GM21825 (cell line): ENCODE results near the gene CDKN1C.

Experiments used
- ATAC-seq: cut with Tn5 transposase; IDR thresholded peaks from one replicate; pipeline ENCODE4 v1.9.1; 2021; ENCODE audit warnings: mild to moderate bottlenecking, moderate library complexity; ENCODE audit not compliant: unreplicated experiment

Gene CDKN1C

DNA sequence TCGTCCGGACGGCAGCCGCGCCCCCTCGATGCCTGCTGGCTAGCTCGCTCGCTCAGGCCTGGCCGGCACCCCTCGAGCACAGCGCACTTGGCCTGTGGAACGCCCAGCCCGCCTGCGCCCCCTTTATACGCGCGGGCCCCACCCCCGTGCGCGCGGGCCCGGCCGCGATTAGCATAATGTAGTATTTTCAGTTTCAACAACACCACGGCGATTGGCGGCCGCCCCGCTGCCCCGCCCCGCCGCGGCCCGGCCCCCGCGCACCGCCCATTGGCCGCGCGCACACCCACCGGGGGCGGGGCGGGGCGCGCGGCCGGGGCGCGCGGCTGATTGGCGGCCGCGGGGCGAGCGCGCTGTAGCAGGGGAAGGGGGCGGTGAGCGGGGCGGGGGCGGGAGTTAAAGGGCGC, at the start of gene CDKN1C:
Gene CDKN1C, minus strand, starts transcription at position 98 of the 404 bp plus-strand sequence. CDS start 319 bp downstream, outside the sequence.
- peak; percentile 62 for ATAC-seq

DNA sequence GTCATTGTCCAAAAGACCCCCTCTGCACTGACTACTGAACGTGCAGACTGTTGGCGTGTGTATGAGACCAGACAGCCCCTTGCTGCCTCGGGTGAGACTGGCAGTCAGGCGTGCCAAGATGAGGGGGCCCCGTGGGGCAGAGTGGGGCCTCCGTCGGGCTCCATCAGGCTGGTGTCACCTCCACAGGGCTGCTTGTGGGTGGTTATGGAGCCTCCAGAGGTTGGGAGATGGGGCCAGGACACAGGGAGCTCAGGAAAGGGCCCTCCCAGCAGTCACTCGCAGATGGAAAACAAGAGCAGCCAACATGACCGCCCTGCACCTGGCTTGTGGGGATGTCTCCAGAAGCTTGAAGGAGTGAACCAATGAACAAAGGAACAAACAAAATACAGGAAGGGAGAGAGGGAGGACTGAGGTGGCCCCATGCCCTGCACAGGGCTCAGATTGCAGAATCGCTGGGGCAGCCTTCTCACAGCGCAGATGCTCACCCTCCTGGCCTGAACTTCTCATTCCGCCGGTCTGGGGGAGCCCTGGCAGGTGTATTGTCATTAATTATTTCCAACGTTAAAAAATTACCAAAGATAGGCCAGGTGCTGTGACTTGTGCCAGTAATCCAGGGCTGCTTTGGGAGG, 49.1 kb upstream of the CDKN1C start:
- ATAC-seq, result no peak

DNA sequence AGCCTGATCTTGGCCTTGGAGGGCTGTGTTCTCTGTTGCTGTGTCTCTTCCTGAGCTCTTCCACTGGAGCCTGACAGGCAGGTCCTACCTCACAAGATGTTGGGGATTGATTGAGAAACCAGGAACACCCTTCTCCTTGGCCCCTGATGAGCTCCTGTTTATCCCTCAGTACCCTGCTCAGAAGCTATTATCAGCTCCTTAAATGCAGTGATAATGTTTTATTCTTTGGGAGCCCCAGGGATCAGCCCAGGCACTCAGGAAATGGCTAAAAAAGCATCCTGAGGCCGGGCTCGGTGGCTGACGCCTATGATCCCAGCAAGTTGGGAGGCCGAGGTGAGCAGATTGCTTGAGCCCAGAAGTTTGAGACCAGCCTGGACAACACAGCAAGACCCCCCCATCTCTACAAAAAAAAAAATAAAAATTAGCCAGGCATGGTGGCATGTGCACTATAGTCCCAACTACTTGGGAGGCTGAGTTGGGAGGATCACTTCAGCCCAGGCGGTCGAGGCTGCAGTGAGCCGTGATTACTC, 48.5 kb upstream of the CDKN1C start:
- ATAC-seq, result no peak

DNA sequence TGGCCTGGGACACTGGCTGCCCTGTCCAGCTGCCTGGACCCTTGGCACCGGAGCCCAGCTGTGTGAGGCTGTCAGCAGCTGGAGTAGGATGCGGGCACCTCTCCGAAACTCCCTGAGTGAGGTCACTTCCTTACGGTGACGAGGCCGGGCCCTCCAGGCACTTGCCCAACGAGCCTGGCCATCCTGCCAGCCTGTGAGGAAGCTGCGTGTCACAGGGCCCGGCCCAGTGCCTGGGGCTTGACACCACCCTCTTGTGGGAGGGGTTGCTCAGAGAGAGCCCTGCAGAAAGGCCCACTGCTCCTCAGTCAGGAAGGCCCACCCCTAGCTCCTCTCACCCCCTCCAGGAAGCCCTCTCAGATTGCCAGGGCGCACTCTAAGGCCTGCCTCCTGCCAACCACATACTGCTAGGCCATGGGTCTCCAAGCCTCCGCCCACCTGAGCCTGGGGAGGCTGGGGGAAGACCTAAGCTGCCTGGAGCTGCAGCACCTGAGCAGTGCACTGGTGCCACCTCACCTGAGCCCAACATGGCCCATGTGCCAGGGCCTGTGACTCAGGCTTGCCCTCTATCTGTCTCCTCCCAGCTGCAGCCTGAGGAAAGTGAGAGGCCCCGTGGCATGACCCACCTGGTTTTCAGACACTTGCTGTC, 47.9 kb upstream of the CDKN1C start:
- ATAC-seq, result peak; percentile 45

DNA sequence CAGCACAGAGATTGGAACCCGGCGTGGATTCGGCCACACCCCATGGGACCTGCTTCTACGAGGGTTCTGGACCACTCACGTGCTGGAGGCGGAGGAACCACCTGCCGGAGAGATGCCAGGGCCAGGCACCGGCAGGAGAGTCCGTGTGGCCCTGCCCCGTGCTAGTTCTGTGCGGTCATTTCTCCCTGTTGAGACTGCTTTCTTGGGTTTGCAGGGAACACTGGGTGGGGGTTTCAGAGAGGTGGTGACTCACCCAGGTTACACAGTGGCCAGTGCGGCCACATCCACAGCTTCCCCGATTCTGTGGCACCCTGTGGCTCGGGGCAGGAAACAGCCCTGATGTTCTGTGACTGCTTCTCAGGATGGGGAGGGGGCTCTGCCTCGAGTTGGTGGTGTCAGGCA, 47.3 kb upstream of the CDKN1C start:
- no peak for ATAC-seq

DNA sequence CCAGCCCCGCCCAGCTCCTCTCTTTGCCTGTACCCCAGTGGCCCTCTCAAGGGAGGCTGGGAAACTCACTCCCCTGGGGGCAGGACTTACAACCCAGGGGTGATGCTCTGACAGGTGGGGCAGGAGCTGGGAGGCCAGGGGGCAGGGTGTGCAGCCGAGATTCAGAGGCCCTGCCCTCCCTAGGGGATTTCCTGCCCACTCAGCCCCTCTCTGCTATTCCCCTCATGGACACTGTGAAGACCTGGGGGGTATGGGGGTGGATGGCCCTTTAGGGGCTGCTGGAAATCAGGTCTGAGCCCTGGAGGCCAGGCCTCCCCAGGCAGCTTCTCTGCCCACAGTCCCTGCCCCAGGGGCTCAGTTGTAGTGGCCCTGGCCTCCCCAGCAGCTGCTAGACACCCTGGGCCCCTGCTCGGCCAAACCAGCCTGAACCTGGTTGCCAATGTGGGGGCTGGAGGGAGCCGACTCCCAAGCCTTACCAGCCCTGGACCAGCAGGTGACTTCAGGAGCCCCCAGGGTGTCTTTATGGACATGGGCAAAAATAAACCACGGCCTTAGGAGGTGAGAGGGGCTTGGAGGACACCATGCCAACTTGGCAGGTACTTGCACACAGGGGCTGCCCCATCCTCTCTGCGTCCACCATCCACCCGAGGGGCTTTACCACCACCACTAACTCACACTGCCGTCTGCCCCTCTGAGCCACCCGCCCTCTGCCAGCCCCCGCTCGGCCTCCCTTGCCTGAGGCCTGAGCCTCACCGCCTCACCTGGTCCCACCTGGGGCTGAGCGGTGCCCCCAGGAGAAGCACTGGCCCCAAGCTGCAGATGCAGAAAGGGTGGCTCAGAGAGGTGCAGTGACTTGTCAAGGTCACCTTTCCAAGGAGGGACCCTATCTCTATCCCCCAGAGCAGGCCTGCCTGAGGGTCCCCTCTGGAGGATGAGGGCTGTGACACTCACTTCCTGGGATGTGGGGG, 46.5 kb upstream of the CDKN1C start:
- ATAC-seq, result no peak

DNA sequence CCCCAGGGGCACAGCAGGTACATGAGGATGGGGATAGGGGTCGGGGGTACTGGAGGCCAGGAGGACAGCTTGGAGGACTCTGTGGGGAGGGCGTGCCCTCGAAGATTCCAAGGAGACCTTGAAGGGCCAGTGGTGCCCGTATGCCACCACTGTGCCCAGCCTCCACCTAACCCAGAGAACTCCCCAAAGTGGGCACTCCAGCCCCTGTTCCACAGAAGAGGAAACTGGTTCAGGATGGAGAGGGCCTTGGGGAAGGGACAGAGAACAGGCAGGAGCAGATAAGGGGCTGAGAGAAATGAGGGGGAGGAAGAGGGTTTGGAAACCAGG, 45.8 kb upstream of the CDKN1C start:
- no peak for ATAC-seq

DNA sequence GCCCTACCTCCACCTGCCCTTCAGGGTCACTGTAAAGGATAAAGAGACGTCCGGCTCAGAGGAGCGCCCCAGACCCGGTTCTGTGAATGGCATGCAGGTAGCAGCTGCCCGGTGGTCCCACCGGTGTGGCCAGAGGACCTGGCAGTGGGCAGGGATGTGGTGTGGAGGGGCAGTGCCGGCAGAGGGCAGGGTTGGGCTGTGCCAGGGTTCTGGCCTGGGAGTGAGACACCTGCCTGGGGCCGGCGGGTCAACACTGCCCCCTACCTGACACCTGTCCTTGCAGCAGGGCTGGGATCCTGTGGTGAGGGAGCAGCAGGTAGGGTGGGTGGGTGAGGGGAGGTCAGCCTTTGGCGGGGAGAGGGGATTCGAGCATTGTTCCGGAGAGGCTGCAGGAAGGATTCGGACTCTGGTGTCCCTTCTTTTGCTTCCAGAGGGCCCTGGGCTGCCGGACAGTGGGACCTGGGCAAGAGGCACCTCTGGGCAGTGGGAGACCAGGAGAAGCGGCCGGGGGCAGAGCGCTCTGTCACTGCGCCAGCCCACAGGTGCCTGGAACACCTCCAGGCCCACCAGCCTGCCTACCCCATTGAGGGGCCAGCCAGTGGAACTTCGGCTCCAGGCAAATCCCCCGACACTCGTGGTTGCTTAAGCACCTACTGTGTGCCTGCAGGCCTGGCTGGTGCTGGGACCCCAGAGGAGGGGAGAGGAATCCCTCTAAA, 45.3 kb upstream of the CDKN1C start:
- peak; percentile 34 for ATAC-seq

DNA sequence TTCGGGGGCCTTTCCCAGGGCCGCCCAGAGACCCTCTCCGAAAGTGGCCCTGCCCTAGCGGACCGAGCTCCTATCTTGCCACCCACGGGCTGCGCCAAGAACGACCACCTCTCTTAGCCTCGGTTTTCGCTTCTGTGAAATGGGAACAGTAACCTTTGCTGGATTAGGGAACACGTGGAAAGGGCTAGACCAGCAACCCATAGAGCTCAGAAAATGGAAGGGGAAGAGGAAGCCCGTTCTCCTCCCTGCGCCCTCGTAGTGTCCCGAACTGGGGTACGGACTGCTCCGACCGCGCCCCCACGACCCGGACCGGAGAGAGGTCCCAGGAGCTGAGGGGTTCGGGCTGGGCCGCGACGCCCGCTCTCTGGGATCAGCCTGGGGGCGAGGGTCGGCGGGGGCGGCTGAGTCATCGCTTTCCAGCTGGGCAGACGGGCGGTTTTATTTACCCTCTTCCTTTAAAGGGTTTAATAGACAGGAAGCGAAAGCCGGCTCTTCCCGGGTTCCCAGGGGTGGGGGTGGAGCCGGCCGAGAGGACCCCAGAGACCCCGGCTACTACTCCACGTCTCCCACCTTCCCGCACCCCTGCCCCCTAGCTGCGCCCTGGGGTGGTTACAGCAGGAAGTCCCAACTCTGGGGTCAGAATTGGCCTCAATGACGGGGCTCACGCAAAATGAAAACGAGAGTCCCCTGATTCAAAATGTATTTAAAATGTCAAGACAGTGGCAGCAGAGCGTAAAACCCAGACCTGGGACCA, 44.6 kb upstream of the CDKN1C start:
- ATAC-seq, result peak; percentile 27

DNA sequence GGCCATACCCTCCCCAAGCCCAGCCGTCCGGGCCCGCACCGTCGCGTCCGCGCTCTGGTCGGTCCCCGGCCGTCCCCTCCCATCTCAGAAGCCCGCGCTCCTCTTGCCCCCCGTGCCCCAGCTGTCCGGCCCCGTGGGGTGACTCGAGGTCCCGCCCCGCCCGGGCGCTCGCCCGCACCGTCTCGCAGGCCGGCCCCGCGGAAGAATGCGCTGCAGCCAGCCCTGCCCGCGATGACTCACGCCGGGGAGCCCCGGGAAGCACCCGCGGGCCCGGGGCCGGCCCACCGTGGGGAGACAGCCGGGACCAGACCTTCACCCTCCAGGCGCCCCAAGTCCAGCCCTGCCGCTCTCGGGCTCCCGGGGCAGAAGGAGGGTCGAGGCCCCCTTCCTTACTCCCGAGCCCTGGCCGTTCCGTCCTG, 44.0 kb upstream of the CDKN1C start:
- ATAC-seq, result no peak

DNA sequence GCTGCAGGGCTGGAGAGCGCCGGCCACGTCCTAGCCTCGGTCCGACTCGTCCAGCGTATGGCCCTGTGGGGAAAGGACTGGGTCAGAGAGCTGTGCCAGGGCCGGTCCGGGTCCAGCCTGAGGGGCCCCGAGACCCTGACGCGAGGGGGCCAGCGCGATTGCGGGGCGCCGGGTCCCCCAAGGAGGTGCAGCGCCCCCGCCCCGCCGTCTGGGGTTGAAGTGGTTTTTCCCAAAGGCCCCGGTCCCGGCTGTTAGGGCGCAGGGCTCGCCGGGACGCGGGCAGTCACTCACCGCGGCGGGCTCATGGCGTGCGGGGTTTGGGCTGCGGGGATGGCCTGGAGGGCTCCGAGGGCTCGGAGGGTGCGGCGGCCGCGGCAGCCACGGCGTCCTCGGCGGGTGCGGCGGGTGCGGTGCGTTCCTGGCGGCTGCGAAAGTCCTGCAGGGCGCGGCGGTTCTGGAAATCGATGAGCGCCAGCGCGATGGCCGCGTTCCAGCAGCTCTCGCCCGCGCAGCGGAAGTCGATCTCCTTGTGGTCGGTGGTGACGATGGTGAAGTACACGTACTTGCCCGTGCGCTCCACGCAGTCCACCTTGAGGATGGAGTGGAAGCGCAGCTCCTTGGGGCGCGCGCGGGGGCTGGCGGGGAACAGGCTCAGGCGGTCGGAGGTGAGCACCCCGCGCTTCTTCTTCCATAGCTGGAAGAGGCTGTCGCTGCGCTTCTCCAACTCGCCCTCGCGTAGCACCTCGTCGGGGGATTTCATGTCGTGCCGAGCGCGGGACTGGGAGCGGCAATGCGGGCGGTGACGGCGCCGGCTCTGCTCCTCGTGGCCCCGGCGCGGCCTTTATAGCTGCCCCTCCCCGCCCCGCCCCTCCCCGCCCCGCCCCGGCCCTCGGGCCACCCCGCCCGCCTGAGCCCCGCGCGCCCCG, 43.3 kb upstream of the CDKN1C start, which contains the start of gene PHLDA2:
Gene PHLDA2, minus strand, starts transcription at position 816 of the 926 bp plus-strand sequence. Its CDS starts 56 bp downstream, at position 760.
- no peak for ATAC-seq

DNA sequence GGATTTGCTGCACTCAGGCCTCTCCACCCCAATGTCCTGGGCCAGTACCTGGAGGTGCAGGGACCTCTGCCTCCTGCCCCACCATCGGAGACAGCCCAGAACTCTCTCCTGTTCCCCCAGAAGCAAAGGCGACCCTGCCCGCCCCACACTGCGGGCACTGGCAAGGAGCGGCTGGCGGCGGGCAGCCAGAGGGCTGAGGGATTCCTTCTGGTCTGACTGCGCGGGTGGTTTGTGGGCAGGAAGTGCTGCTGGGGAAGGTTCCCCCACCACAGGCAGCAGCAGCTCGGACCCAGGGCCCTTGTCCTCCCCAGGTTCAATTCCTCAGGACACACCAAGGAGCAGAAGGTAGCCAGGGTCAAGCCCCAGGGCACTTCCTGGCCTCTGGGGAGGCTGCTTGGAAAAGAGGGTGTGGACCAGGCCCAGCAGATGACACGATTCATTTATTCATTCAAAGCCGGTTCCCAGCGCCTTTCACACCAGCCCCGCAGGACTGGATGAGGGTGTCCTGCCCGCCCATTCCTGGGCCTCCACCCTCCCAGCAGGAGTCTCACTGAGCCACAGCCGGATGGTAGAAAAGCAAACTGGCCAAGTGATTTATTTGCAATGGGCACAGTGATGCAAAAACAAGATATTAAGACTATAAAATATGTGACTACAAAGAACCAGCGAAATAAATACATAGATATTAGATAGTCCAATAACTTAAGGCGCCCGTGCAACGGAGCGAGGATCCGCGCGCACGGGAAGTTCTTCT, 42.5 kb upstream of the CDKN1C start:
- no peak for ATAC-seq

DNA sequence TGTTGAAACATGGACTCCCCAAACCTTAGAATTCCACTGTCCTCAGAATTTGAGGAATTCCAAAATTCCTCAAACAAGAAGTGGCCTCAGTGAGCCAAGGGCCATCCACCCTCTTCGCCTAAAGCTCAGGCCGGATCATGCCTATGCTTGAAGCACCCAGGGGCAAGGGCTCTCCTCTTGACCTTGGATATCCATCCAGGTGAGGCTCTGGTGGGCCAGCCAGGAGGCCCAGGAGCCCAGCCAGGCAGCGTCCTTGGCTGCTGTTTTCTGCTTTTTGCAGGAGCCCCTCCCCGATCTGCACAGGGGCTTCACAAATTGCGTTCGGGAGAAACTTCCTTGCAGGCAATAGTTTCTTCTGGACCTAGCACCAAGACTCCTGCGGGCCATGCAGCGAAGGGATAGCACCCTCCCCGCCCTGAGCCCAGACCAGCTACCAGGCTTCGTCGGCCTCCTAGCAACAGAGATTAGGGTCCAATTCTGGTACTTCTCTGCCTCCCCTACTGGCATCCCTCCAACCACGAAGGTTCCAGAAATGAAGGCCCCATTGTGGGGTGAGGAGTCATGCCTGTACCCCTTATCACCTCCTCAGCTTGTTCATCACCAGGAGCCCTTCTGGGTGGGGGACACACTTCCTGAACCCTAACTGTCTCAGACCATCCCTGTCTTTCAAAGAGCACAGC, 41.7 kb upstream of the CDKN1C start:
- no peak for ATAC-seq

DNA sequence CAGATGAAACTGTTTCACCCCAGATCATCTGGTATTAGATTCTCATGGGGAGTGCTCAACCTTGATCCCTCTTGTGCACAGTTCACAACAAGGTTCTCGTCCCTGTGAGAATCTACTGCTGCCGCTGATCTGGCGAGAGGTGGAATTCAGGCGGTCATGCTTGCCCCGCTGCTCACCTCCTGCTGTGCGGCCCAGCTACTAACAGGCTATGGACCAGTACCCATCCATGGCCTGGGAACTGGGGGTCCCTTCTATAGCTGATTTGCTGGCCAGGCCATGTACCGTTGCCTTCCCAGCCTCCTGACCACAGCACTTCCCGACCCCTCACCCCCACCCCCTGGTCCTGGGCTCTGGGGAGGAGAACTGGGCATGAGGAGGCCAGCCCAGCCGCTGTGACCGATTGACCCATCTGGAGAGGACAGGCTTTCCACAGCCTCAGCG, 41.1 kb upstream of the CDKN1C start:
- no peak for ATAC-seq

DNA sequence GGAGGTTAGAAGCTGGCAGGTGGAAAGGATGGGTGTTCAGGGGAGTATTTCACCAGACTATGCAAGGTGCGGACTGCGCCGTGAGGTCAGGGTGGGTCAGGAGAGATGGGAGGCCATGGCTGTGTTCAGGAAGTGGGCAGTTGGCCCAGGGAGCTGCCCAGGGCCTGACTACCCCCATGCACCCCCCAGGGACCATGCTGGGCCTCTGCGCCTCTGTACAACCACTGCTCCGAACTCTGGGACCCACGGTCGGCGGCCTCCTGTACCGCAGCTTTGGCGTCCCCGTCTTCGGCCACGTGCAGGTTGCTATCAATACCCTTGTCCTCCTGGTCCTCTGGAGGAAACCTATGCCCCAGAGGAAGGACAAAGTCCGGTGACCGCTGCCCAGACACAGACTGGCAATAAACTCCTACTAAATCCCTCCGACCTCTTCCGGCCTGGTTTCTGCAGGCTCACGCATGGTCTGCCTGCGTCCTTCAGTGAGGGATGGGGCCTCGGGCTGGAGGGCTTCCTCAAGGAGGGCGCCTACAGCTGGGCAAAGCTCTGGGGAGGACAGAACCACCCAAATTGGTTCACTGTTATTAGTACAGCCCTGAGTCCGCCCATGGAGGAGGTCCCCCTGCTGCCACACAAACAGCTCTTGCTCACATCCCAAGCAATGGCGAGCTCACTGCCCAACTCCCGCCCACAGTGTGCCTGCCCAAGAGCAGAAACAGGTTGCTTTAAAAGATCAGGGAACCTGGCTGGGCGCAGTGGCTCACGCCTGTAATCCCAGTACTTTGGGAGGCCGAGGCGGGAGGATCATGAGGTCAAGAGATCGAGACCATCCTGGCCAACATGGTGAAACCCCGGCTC, 39.5 kb upstream of the CDKN1C start:
- ATAC-seq, result no peak

DNA sequence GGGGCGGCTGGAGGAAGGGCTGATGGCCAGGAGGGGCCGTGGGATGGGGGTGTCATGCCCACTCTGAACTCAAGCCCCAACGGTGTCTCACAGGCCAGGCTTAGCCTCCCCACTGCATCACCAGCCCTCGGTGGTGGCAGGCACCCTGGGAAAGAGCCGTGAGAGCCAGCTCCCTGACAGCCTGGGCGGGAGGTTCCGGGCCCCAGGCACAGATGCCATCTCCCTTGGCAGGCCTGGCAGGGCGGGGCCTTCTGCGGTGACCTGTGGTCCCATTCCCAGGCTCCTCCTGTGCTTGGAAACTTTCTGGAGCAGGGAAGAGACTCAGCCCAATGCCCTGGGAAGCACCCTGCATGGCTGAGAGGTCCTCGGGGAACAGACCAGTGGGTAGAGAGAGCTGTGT, 38.8 kb upstream of the CDKN1C start:
- no peak for ATAC-seq
